OCI-LY7 (cell line): Measurements from ENCODE around the gene RAB40C. TPM values are rescaled to one million over a fixed set of nuclear protein-coding genes. Genes with fewer than 3 reads are reported as not detected.
"Not testable (repeated sequence)": the region's sequence is repeated elsewhere in the genome, so short reads cannot be mapped to it uniquely, and the experiment has no call there.

Source experiments
- BruUV-seq: library from RNA; stranded (reverse); fragments of 400-500 nt; replicated peaks from 2 replicates; lab custom pipeline; 2021; lab: Mats Ljungman, UMichigan
- CTCF ChIA-PET: fragments of 300-600 bp; sonication (Branson Sonifier 250); formaldehyde crosslinking; loops from one replicate; lab custom pipeline; 2022; ENCODE audit warnings: antibody characterized with exemption; ENCODE audit not compliant: unreplicated experiment; lab: Charles Lee
- POLR2A ChIA-PET: fragments of 300-600 bp; sonication (Branson Sonifier 250); formaldehyde crosslinking; loops from one replicate; lab custom pipeline; 2022; ENCODE audit warnings: antibody characterized with exemption; lab: Charles Lee
- DNase-seq: peaks from one replicate; pipeline ENCODE4 v3.0.0-alpha.2; 2015; ENCODE audit warnings: low spot score
- H2AFZ ChIP-seq: fragments of 200-600 bp; sonication (generic), shearing (Covaris generic); 2 replicates; pipeline ENCODE4 v1.6.1; 2014; ENCODE audit warnings: mild to moderate bottlenecking, antibody characterized with exemption, low read length, moderate library complexity
- H3K27ac ChIP-seq: fragments of 200-600 bp; sonication (generic); 2 replicates; pipeline ENCODE4 v1.5.1; 2014; ENCODE audit warnings: mixed run types, low read depth, mild to moderate bottlenecking, moderate library complexity, low read length, inconsistent platforms; ENCODE audit not compliant: poor library complexity, severe bottlenecking
- H3K36me3 ChIP-seq: fragments of 200-600 bp; sonication (generic); 2 replicates; pipeline ENCODE4 v1.6.1; 2014; ENCODE audit warnings: mild to moderate bottlenecking, antibody characterized with exemption, low read length, moderate library complexity, mixed read lengths; ENCODE audit not compliant: insufficient read depth
- H3K4me1 ChIP-seq: fragments of 200-600 bp; sonication (generic); 2 replicates; pipeline ENCODE4 v1.5.1; 2014; ENCODE audit warnings: mild to moderate bottlenecking, low read length; ENCODE audit not compliant: insufficient read depth, poor library complexity, severe bottlenecking
- H3K4me2 ChIP-seq: fragments of 200-600 bp; sonication (generic); 2 replicates; pipeline ENCODE4 v1.6.1; 2014; ENCODE audit warnings: mild to moderate bottlenecking, low read length
- H3K4me3 ChIP-seq: fragments of 200-600 bp; sonication (generic); 2 replicates; pipeline ENCODE4 v1.5.1; 2014; ENCODE audit warnings: mild to moderate bottlenecking, low read depth, low read length; ENCODE audit not compliant: poor library complexity, severe bottlenecking
- H3K79me2 ChIP-seq: fragments of 200-600 bp; sonication (generic); 2 replicates; pipeline ENCODE4 v1.6.1; 2016; ENCODE audit warnings: low read depth, mild to moderate bottlenecking, low read length, moderate library complexity, mixed read lengths; ENCODE audit not compliant: insufficient read depth
- H3K9me2 ChIP-seq: fragments of 200-600 bp; sonication (generic); 2 replicates; pipeline ENCODE4 v1.6.1; 2016; ENCODE audit warnings: mild to moderate bottlenecking, low read length, mixed read lengths; ENCODE audit not compliant: insufficient read depth
- H3K9me3 ChIP-seq: fragments of 200-600 bp; sonication (generic); 2 replicates; pipeline ENCODE4 v1.6.1; 2014; ENCODE audit warnings: mild to moderate bottlenecking, mixed run types, low read length, mixed read lengths
- H4K20me1 ChIP-seq: fragments of 200-600 bp; sonication (generic); 2 replicates; pipeline ENCODE4 v1.6.1; 2014; ENCODE audit warnings: mild to moderate bottlenecking, antibody characterized with exemption, low read length, moderate library complexity, mixed read lengths; ENCODE audit not compliant: insufficient read depth
- CTCF ChIP-seq: fragments of 200-600 bp; sonication (generic); conservative IDR thresholded peaks from 2 replicates; pipeline ENCODE4 v1.5.1; 2014; ENCODE audit warnings: mild to moderate bottlenecking, antibody characterized with exemption, low read length, moderate library complexity, mixed read lengths
- EZH2phosphoT487 ChIP-seq: fragments of 200-600 bp; sonication (generic); IDR thresholded peaks from 2 replicates; pipeline ENCODE4 v1.6.1; 2018; ENCODE audit warnings: low read depth, borderline replicate concordance, mild to moderate bottlenecking, mixed run types, antibody characterized with exemption, low read length, moderate library complexity, mixed read lengths
- intact Hi-C: fragments of 100-400 bp; cut with micrococcal nuclease; formaldehyde crosslinking; loops from one replicate; pipeline ENCODE4 v1.10.0; 2022; ENCODE audit not compliant: unreplicated experiment
- total RNA-seq, 2 experiments: library from RNA; depleted of rRNA in 1 of 2; stranded (reverse); fragments of >200 nt in 1 of 2; shearing (Covaris generic) in 1 of 2; gene quantifications; 2 replicates each; pipeline ENCODE4 v1.2.3, GENCODE V29; 2014 to 2022

Gene RAB40C
- total RNA-seq, 2 experiments from 2014 or later: 19.3 to 20.9 TPM

DNA sequence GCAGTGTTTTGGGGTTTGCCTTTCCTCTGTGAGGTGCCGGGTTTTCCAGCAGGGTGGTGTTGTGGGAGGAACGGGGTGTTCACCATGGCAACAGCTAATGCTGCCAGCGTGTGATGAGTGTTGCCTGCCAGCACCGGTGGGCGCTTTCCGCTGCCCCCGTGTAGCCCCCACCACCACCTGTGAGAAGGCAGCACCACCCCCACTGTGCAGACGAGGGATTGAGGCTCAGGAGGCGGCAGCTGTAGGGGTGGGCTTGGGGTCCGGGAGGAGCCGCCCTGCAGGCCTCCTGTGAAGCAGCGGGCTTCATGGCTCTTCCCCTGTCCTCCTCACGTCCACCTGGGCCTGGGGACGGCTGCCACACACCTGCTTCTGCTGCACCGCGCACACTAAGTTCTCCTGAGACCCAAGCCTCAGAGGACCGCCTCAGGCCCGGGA, 5.2 kb downstream of the RAB40C start:
- POLR2A ChIA-PET: interaction anchor here (0.7 kb wide), 1 partner anchor 33 kb away, joined by 5 read pairs; no protein-coding TSS in a partner anchor
- H3K36me3 ChIP-seq: peaks cover 9% of the 10 kb centered on the region
- no peak overlapping the region for H3K4me3 ChIP-seq
- no peak for TF ChIP-seq CTCF
- no peak for TF ChIP-seq EZH2phosphoT487
- H3K79me2 ChIP-seq: peaks cover 7% of the 10 kb centered on the region; the same call in 1 of the 2 replicates
- no peak overlapping the region for H3K4me2 ChIP-seq
- no peaks in the 10 kb centered on the region for H4K20me1 ChIP-seq
- H3K4me1 ChIP-seq: peaks cover 18% of the 10 kb centered on the region
- no peak overlapping the region for H2AFZ ChIP-seq
- no peaks in the 10 kb centered on the region for H3K9me3 ChIP-seq
- no peaks in the 10 kb centered on the region for H3K9me2 ChIP-seq
- BruUV-seq: no TSS peak
- CTCF ChIA-PET: no interaction called here
- intact Hi-C loops: no loop called here
- no peak for DNase-seq
- H3K27ac ChIP-seq: no peak overlapping the region

- H3K9me2 ChIP-seq: no peaks in the 10 kb centered on the region
- H3K4me3 ChIP-seq: no peak overlapping the region
- H3K79me2 ChIP-seq: no peaks in the 10 kb centered on the region
- TF ChIP-seq EZH2phosphoT487 (no peak), CTCF (no peak)
- H4K20me1 ChIP-seq: no peaks in the 10 kb centered on the region
- no TSS peak for BruUV-seq
- POLR2A ChIA-PET: no interaction called here
- H2AFZ ChIP-seq: no peak overlapping the region
- CTCF ChIA-PET: no interaction called here
- no peak for DNase-seq
- no peak overlapping the region for H3K4me2 ChIP-seq
- no peaks in the 10 kb centered on the region for H3K9me3 ChIP-seq
- intact Hi-C loops: no loop called here
- no peak overlapping the region for H3K27ac ChIP-seq
- H3K4me1 ChIP-seq: peaks cover 13% of the 10 kb centered on the region
- H3K36me3 ChIP-seq: peaks cover 9% of the 10 kb centered on the region
These were observed 6.3 kb downstream of the RAB40C start for GRCh38 chr16:595942-596735.

GRCh38 chr16:596736-597060, 6.8 kb downstream of the RAB40C start:
- Histone ChIP-seq H3K9me2 (no peaks in the 10 kb centered on the region), H3K4me2 (no peak overlapping the region), H3K79me2 (no peaks in the 10 kb centered on the region), H2AFZ (no peak overlapping the region), H3K4me3 (no peak overlapping the region), H3K9me3 (no peaks in the 10 kb centered on the region), H3K27ac (no peak overlapping the region), H3K4me1 (peaks cover 12% of the 10 kb centered on the region), H3K36me3 (peaks cover 9% of the 10 kb centered on the region), H4K20me1 (no peaks in the 10 kb centered on the region)
- BruUV-seq: no TSS peak
- intact Hi-C loops: no loop called here
- ChIA-PET POLR2A (no interaction called here), CTCF (no interaction called here)
- no peak for TF ChIP-seq CTCF
- no peak for TF ChIP-seq EZH2phosphoT487
- DNase-seq: no peak

DNA sequence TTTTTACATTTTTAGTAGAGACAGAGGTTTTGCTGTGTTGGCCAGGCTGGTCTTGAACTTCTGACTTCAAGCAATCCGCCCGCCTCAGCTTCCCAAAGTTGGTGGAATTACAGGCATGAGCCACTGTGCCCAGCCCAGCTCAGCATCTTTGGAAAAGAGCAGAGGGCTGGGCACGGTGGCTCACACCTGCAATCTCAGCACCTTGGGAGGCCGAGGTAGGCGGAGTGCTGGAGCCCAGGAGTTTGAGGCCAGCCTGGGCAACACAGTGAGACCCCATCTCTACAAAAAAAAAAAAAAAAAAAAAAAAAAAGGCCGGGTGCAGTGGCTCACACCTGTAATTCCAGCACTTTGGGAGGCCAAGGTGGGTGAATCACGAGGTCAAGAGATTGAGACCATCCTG, 7.8 kb downstream of the RAB40C start:
- CTCF ChIA-PET, DNase-seq, H4K20me1 ChIP-seq, H3K4me2 ChIP-seq, H3K27ac ChIP-seq, H3K36me3 ChIP-seq, H3K4me3 ChIP-seq, H3K9me2 ChIP-seq, H2AFZ ChIP-seq, H3K9me3 ChIP-seq, H3K79me2 ChIP-seq, POLR2A ChIA-PET, BruUV-seq, intact Hi-C loops: not testable (repeated sequence)
- H3K4me1 ChIP-seq: peaks cover 10% of the 10 kb centered on the region
